Measurements from ENCODE around the gene TNRC6B. TPM values are rescaled to one million over a fixed set of nuclear protein-coding genes. Genes with fewer than 3 reads are reported as not detected.

TNRC6B gene
- total and polyA plus RNA-seq, 3 experiments from 2014 or later = 32.8 to 109 (median 37.8) TPM

DNA sequence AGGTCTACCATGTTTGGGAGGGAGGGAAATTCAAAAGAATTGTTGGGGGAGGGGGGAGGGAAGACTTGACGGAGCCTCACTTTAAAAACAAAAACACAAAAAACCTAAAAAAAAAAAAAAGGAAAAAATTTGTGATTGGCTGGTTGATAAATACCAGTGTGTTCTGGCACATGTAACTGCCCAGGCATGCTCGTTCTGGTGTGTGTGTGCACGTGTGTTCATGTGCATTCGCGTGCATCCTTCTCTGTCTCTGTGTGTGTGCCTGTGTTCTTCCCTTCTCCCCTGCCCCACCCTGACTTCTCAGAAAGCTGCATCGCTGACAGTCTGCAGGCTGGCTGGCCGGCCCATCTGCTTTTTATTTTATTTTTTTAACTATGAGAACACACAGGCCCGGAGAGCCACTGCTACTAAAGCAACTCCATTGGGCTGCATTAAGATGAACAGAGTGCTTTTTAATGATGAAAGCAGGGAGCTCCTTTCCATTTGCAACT lies 146.0 kb downstream of the TNRC6B start:
- CTCF ChIA-PET = interaction anchor here (0.6 to 2.5 kb wide), 4 partner anchors 19 to 272 kb away, joined by 3 to 16 read pairs (median 3); partner anchors contain the start of gene ADSL
- H3K4me1 Mint-ChIP-seq = peaks cover 58 to 87% (median 70%) of the 10 kb centered on the region in 3 donors
- peak overlapping the region; percentile 83 to 98 (median 96) for H3K27ac Mint-ChIP-seq
- peak in 1 of 5 donors; percentile 49 for DNase-seq
- H3K36me3 Mint-ChIP-seq = peaks cover 6 to 63% (median 23%) of the 10 kb centered on the region in 3 donors
- no peaks in the 10 kb centered on the region for H3K27me3 Mint-ChIP-seq
- no peaks in the 10 kb centered on the region for H3K27me3 ChIP-seq (ENCODE audit: insufficient read depth, low read length, poor library complexity, severe bottlenecking)
- peak overlapping the region; percentile 58 for H3K27ac ChIP-seq (ENCODE audit: low read depth, low read length)
- peak overlapping the region; percentile 46 to 84 (median 80) for H3K4me3 Mint-ChIP-seq
- H3K4me1 ChIP-seq (ENCODE audit: insufficient read depth, low read length) = peaks cover 69% of the 10 kb centered on the region
- no peaks in the 10 kb centered on the region for H3K9me3 Mint-ChIP-seq
- H3K9me3 ChIP-seq (ENCODE audit: low read length) = no peaks in the 10 kb centered on the region
- H3K36me3 ChIP-seq (ENCODE audit: insufficient read depth, low read length) = peaks cover 29% of the 10 kb centered on the region
- H3K4me3 ChIP-seq (ENCODE audit: low read length) = peak overlapping the region; percentile 49
- POLR2A ChIA-PET = interaction anchor here (0.5 to 1.7 kb wide), 10 partner anchors 23 to 1339 kb away, joined by 3 to 10 read pairs (median 5); no protein-coding TSS in a partner anchor

GRCh38 chr22:40324468-40325305 lies 147.0 kb downstream of the TNRC6B start:
- DNase-seq = peak; percentile 17 to 83 (median 68)
- peaks cover 78% of the 10 kb centered on the region for H3K4me1 ChIP-seq (ENCODE audit: insufficient read depth, low read length)
- Mint-ChIP-seq H3K4me3 (peak overlapping the region; percentile 46 to 86 (median 80)), H3K27me3 (no peaks in the 10 kb centered on the region), H3K4me1 (peaks cover 68 to 93% (median 80%) of the 10 kb centered on the region in 3 donors), H3K9me3 (no peaks in the 10 kb centered on the region), H3K27ac (peak overlapping the region; percentile 83 to 98 (median 96)), H3K36me3 (peaks cover 6 to 59% (median 23%) of the 10 kb centered on the region in 3 donors)
- peak overlapping the region; percentile 49 for H3K4me3 ChIP-seq (ENCODE audit: low read length)
- no peaks in the 10 kb centered on the region for H3K9me3 ChIP-seq (ENCODE audit: low read length)
- peak overlapping the region; percentile 58 for H3K27ac ChIP-seq (ENCODE audit: low read depth, low read length)
- H3K27me3 ChIP-seq (ENCODE audit: insufficient read depth, low read length, poor library complexity, severe bottlenecking) = no peaks in the 10 kb centered on the region
- peaks cover 29% of the 10 kb centered on the region for H3K36me3 ChIP-seq (ENCODE audit: insufficient read depth, low read length)
- POLR2A ChIA-PET = interaction anchor here (0.8 to 1.7 kb wide), 5 partner anchors 11 to 280 kb away, joined by 3 to 17 read pairs (median 4); no protein-coding TSS in a partner anchor
- CTCF ChIA-PET = interaction anchor here (0.7 to 2.5 kb wide), 5 partner anchors 18 to 273 kb away, joined by 3 to 16 read pairs (median 3); partner anchors contain the start of gene ADSL

- Histone ChIP-seq H3K27ac (ENCODE audit: low read depth, low read length) (no peak overlapping the region), H3K4me3 (ENCODE audit: low read length) (peak overlapping the region; percentile 9), H3K27me3 (ENCODE audit: insufficient read depth, low read length, poor library complexity, severe bottlenecking) (no peaks in the 10 kb centered on the region), H3K36me3 (ENCODE audit: insufficient read depth, low read length) (peaks cover 29% of the 10 kb centered on the region), H3K9me3 (ENCODE audit: low read length) (no peaks in the 10 kb centered on the region), H3K4me1 (ENCODE audit: insufficient read depth, low read length) (peaks cover 84% of the 10 kb centered on the region)
- H3K4me1 Mint-ChIP-seq = peaks cover 72 to 97% (median 86%) of the 10 kb centered on the region in 3 donors
- H3K4me3 Mint-ChIP-seq = peak overlapping the region; percentile 46 to 86 (median 80)
- ChIA-PET POLR2A (interaction anchor here (1.0 to 1.7 kb wide), 3 partner anchors 11 to 23 kb away, joined by 3 to 17 read pairs (median 3); partner anchors contain the start of gene ADSL), CTCF (interaction anchor here (1.0 to 2.4 kb wide), 3 partner anchors 20 to 53 kb away, joined by 3 to 6 read pairs (median 4); no protein-coding TSS in a partner anchor)
- no peaks in the 10 kb centered on the region for H3K9me3 Mint-ChIP-seq
- H3K27ac Mint-ChIP-seq = peak overlapping the region; percentile 83 to 98 (median 96)
- peak in 4 of 5 donors; percentile 19 to 77 (median 66) for DNase-seq
- no peaks in the 10 kb centered on the region for H3K27me3 Mint-ChIP-seq
- H3K36me3 Mint-ChIP-seq = peaks cover 5 to 57% (median 24%) of the 10 kb centered on the region in 3 donors
Measured at GRCh38 chr22:40325315-40325714, 147.6 kb downstream of the TNRC6B start.

GRCh38 chr22:40326905-40327735 lies 149.4 kb downstream of the TNRC6B start:
- Histone ChIP-seq H3K27me3 (ENCODE audit: insufficient read depth, low read length, poor library complexity, severe bottlenecking) (no peaks in the 10 kb centered on the region), H3K36me3 (ENCODE audit: insufficient read depth, low read length) (peaks cover 11% of the 10 kb centered on the region), H3K4me3 (ENCODE audit: low read length) (no peak overlapping the region), H3K27ac (ENCODE audit: low read depth, low read length) (no peak overlapping the region), H3K9me3 (ENCODE audit: low read length) (no peaks in the 10 kb centered on the region), H3K4me1 (ENCODE audit: insufficient read depth, low read length) (peaks cover 97% of the 10 kb centered on the region)
- POLR2A ChIA-PET = no interaction called here
- DNase-seq = peak in 2 of 5 donors; percentile 30 to 63
- Mint-ChIP-seq H3K36me3 (peaks cover 0 to 45% (median 19%) of the 10 kb centered on the region in 3 donors), H3K27me3 (no peaks in the 10 kb centered on the region), H3K4me3 (peak overlapping the region in 5 of 7 donors; percentile 12 to 52 (median 19)), H3K4me1 (peaks cover 84 to 100% (median 100%) of the 10 kb centered on the region in 3 donors), H3K27ac (peak overlapping the region; percentile 81 to 96 (median 88)), H3K9me3 (no peaks in the 10 kb centered on the region)
- CTCF ChIA-PET = interaction anchor here (0.9 to 2.4 kb wide), 4 partner anchors 18 to 55 kb away, joined by 3 to 6 read pairs (median 5); partner anchors contain the start of gene ADSL

DNA sequence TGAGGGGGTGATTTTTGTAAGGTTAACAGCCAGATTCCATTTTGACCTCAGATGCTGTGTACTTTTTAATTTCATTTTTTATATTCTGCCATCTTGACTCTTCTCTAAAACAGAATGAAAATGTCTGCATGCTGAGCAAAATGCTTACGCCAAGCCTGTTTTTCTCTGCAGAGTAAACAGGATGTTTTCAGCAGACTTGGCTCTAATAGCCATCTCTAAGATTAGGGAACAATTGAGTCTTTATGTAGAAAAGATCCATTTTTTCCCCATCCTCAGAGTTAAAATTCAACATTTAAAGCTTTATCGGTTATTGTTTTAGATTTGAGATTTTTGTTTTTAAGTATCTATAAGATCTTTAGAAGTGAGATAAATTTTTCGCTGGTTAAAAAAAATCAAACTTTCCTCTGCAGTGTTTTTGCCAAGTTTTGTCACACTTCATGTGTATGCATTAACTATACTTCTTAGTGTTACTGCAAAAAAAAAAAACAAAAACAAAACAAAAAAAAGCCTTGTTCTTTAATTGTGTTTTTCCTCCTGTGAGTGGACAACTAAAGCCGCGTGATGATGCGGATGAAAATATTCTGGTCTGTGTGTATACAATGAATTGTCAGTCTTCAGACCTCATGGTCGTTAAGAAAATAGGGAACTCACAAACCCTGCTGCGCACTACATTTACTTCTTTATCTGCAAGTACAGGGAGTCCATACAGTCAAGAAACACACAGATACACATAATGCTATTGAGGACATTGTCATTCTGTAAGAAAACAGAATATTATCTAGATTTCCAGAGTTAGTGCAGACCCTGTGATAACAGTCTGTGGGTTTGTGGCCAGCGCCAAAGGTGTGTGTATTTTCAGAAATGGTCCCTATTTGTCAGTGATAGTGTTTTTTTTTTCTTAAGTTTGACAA lies 151.1 kb downstream of the TNRC6B start:
- Mint-ChIP-seq H3K9me3 (no peaks in the 10 kb centered on the region), H3K27ac (peak overlapping the region; percentile 29 to 96 (median 78)), H3K4me3 (no peak overlapping the region), H3K36me3 (peaks cover 0 to 33% (median 16%) of the 10 kb centered on the region in 3 donors), H3K27me3 (no peaks in the 10 kb centered on the region), H3K4me1 (peaks cover 91 to 100% (median 100%) of the 10 kb centered on the region in 3 donors)
- Histone ChIP-seq H3K4me1 (ENCODE audit: insufficient read depth, low read length) (peaks cover 97% of the 10 kb centered on the region), H3K36me3 (ENCODE audit: insufficient read depth, low read length) (no peaks in the 10 kb centered on the region), H3K4me3 (ENCODE audit: low read length) (no peak overlapping the region), H3K27me3 (ENCODE audit: insufficient read depth, low read length, poor library complexity, severe bottlenecking) (no peaks in the 10 kb centered on the region), H3K9me3 (ENCODE audit: low read length) (no peaks in the 10 kb centered on the region), H3K27ac (ENCODE audit: low read depth, low read length) (no peak overlapping the region)
- CTCF ChIA-PET = interaction anchor here (1.4 kb wide), 1 partner anchor 17 kb away, joined by 3 read pairs; no protein-coding TSS in a partner anchor
- POLR2A ChIA-PET = no interaction called here
- no peak for DNase-seq

GRCh38 chr22:40329466-40329865 lies 151.7 kb downstream of the TNRC6B start:
- peaks cover 97% of the 10 kb centered on the region for H3K4me1 ChIP-seq (ENCODE audit: insufficient read depth, low read length)
- H3K27ac ChIP-seq (ENCODE audit: low read depth, low read length) = no peak overlapping the region
- peaks cover 91 to 100% (median 100%) of the 10 kb centered on the region in 3 donors for H3K4me1 Mint-ChIP-seq
- no peaks in the 10 kb centered on the region for H3K27me3 ChIP-seq (ENCODE audit: insufficient read depth, low read length, poor library complexity, severe bottlenecking)
- CTCF ChIA-PET = interaction anchor here (1.2 to 1.4 kb wide), 2 partner anchors 16 to 19 kb away, joined by 3 to 4 read pairs; no protein-coding TSS in a partner anchor
- H3K27ac Mint-ChIP-seq = peak overlapping the region in 6 of 8 donors; percentile 17 to 96 (median 58)
- peaks cover 0 to 28% (median 18%) of the 10 kb centered on the region in 3 donors for H3K36me3 Mint-ChIP-seq
- DNase-seq = no peak
- no peaks in the 10 kb centered on the region for H3K9me3 Mint-ChIP-seq
- no peaks in the 10 kb centered on the region for H3K9me3 ChIP-seq (ENCODE audit: low read length)
- no peak overlapping the region for H3K4me3 Mint-ChIP-seq
- POLR2A ChIA-PET = no interaction called here
- no peak overlapping the region for H3K4me3 ChIP-seq (ENCODE audit: low read length)
- H3K36me3 ChIP-seq (ENCODE audit: insufficient read depth, low read length) = no peaks in the 10 kb centered on the region
- no peaks in the 10 kb centered on the region for H3K27me3 Mint-ChIP-seq
